ENCODE results near the gene TMEM187. TPM values are rescaled to one million over a fixed set of nuclear protein-coding genes. Genes with fewer than 3 reads are reported as not detected.

TMEM187 gene
- total RNA-seq, 4 donors from 2014 or later = 3.8 to 10.7 (median 8.7) TPM

DNA sequence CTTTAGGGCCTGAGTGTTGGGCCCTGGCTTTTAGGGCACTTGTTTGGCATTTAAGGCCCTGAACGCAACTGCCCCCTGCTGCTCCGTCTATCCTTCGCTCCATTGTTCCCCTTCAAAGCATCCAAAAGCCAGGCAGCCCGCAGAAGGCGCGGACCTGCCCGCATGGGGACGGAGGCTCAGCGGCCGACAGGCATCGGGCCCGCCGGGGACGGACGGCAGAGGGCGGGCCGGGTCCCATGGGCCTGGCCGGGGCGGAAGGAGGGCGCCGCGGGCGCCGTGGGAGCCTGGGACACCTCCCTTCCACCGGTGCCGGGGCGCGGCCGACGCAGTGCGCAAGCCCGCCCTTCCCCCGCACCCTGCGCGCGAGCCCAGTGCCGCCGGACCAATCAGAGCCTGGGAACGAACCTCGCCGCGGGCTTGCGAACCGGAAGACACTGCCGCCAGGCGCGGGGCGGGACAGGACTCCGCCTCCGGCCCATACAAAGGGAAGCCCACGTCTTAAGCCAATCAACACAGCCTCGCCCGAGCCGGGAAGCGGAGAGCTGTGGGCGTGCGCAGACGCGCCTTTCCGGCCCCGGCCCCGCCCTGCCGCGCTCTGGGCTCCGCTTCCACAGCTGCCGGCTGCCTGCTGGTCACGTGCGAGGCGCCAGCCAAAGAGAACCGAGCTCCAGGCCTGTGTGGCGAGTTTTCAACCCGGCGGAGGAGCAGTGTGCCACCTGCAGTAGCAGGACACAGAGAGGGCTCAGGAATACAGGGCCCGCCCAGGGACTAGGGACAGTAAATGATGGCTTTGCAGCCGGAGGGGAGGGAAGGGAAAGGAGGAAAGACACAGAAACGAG is 44.4 kb upstream of the TMEM187 start:
- Histone ChIP-seq H3K36me3 (peaks cover 0 to 5% of the 10 kb centered on the region in 2 donors), H3K4me3 (replicated peaks in 1 of 3) (peak overlapping the region; percentile 18 to 49 (median 20)), H3K4me1 (peaks cover 4 to 20% of the 10 kb centered on the region in 2 donors), H3K9me3 (no peaks in the 10 kb centered on the region), H3K27ac (peak overlapping the region; percentile 71 to 83 (median 76)), H3K27me3 (no peaks in the 10 kb centered on the region)
- peak; percentile 94 to 95 for DNase-seq
- intact Hi-C loops (cut with DNase I) = no loop called here
- WGBS, 2 donors = 0 to 12% methylated on average over 3 to 6 of the region's 76 CpGs
- TF ChIP-seq, protein P1, sequence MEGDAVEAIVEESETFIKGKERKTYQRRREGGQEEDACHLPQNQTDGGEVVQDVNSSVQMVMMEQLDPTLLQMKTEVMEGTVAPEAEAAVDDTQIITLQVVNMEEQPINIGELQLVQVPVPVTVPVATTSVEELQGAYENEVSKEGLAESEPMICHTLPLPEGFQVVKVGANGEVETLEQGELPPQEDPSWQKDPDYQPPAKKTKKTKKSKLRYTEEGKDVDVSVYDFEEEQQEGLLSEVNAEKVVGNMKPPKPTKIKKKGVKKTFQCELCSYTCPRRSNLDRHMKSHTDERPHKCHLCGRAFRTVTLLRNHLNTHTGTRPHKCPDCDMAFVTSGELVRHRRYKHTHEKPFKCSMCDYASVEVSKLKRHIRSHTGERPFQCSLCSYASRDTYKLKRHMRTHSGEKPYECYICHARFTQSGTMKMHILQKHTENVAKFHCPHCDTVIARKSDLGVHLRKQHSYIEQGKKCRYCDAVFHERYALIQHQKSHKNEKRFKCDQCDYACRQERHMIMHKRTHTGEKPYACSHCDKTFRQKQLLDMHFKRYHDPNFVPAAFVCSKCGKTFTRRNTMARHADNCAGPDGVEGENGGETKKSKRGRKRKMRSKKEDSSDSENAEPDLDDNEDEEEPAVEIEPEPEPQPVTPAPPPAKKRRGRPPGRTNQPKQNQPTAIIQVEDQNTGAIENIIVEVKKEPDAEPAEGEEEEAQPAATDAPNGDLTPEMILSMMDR (IDR thresholded peaks at IDR 0.05) = peak in 2 of 6 experiments; percentile 10 to 12
- TF ChIP-seq POLR2A (IDR thresholded peaks at IDR 0.05) = peak; percentile 33 to 76

- Histone ChIP-seq H3K27me3 (no peaks in the 10 kb centered on the region), H3K4me1 (peaks cover 4 to 21% of the 10 kb centered on the region in 2 donors), H3K36me3 (peaks cover 0 to 5% of the 10 kb centered on the region in 2 donors), H3K4me3 (replicated peaks in 1 of 3) (no peak overlapping the region), H3K27ac (no peak overlapping the region), H3K9me3 (no peaks in the 10 kb centered on the region)
- intact Hi-C loops (cut with DNase I) = no loop called here
- TF ChIP-seq, protein P1 (IDR thresholded peaks at IDR 0.05) = no peak
- no peak for TF ChIP-seq POLR2A (IDR thresholded peaks at IDR 0.05)
- 44 to 72% methylated on average over 4 to 6 of the region's 9 CpGs for WGBS, 2 donors
- DNase-seq = no peak
These were observed 43.7 kb upstream of the TMEM187 start for GRCh38 chrX:153928846-153929245.

DNA sequence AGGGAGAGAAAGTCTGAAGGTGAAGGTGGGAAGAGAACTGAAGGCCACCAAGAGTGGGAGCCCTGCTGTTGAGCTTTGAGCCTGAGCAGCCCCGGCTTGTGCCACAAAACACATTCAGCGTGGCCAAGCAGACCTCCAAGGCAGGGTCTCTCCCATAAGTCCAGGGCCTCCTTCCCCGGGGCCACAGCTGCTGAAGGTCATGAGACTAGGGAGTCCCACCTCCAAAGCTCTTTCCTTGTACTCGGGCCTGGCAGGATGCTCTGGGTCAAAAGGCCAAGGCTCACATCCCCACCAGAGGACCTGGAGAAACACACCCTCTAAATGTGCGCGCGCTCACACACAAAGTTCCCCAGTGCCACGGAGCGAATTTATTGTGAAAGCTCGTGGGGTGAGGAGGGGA is 43.0 kb upstream of the TMEM187 start:
- WGBS, 2 donors = 85% methylated on average over 4 of the region's 10 CpGs; no CpG with 5 or more reads in 1 of the 2 donors
- Histone ChIP-seq H3K27ac (no peak overlapping the region), H3K4me1 (peaks cover 4 to 26% of the 10 kb centered on the region in 2 donors), H3K9me3 (no peaks in the 10 kb centered on the region), H3K4me3 (replicated peaks in 1 of 3) (no peak overlapping the region), H3K27me3 (no peaks in the 10 kb centered on the region), H3K36me3 (peaks cover 0 to 5% of the 10 kb centered on the region in 2 donors)
- no peak for DNase-seq
- intact Hi-C loops (cut with DNase I) = no loop called here
- TF ChIP-seq, protein P1 (IDR thresholded peaks at IDR 0.05) = no peak
- no peak for TF ChIP-seq POLR2A (IDR thresholded peaks at IDR 0.05)

DNA sequence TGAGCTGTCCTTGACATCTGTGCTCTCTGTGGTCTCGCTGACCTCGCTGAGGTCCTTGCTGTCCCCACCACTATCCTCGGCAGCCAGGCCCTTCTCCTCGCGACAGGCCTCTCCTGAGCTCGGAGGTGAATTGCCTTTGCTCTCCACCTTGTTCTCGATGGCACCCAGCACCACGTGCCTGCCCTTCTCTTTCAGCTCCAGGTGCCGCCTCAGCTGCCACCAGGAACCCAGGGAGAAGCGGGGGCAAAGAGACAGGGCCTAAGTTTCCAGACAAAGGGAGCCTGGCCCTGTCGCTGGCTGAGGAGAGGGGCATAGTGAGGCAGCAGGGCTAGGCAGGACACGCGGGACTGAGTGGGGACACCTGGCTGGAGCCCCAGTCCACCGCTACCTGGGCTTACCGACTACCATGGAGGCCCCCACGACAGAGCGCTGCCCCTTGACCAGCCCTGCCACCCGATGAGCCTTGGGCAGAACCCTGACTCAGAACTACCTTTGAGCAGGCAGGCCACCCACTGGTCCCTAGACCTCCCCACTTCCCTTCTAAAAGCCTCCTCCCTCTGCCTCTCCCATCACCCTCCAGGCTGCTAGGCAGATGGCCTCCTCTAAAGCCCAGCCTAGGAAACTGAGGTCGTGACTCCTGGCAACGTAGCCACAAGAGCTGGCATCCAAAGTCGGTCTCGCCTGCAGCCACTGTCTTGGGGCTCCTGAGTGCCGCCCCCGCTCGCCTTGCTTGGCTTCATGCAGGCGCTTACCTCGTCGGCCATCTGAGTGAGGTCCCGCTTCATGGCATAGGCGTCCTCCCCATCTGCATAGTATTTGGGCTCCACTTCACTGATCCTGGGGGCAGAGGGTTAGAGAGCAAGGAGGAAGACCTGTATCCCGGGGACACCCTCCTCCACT is 42.3 kb upstream of the TMEM187 start:
- no peak for DNase-seq
- Histone ChIP-seq H3K36me3 (peaks cover 0 to 5% of the 10 kb centered on the region in 2 donors), H3K4me3 (replicated peaks in 1 of 3) (no peak overlapping the region), H3K27me3 (no peaks in the 10 kb centered on the region), H3K4me1 (peaks cover 4 to 26% of the 10 kb centered on the region in 2 donors), H3K27ac (no peak overlapping the region), H3K9me3 (no peaks in the 10 kb centered on the region)
- TF ChIP-seq POLR2A (IDR thresholded peaks at IDR 0.05) = no peak
- TF ChIP-seq, protein P1 (IDR thresholded peaks at IDR 0.05) = no peak
- 93% methylated on average over 14 of the region's 31 CpGs; no CpG with 5 or more reads in 1 of the 2 donors for WGBS, 2 donors
- intact Hi-C loops (cut with DNase I) = loop anchor here (10.0 kb wide), 1 partner anchor 55 kb away; no protein-coding TSS in a partner anchor

Measured in thyroid gland (tissue), 4 donors.